HepG2 (cell line): ENCODE results near the gene TYW1. TPM values are rescaled to one million over a fixed set of nuclear protein-coding genes. Genes with fewer than 3 reads are reported as not detected.
"Not testable (repeated sequence)": the region's sequence is repeated elsewhere in the genome, so short reads cannot be mapped to it uniquely, and the experiment has no call there.

Experiments used
- ATAC-seq: fragments of 200-7000 bp; cut with Tn5 transposase; 3 replicates; pipeline ENCODE4 v1.9.1; 2020; ENCODE audit warnings: mild to moderate bottlenecking, moderate library complexity
- BruUV-seq: library from RNA; stranded (reverse); fragments of 400-500 nt; replicated peaks from 2 replicates; lab custom pipeline; 2021; lab: Mats Ljungman, UMichigan
- CTCF ChIA-PET: fragments of 300-600 bp; formaldehyde crosslinking; extraction: SDS; loops from one replicate; lab custom pipeline; 2021; ENCODE audit warnings: low total read pairs, inconsistent platforms, low intra/inter-chr PET ratio; lab: Yijun Ruan, JAX
- POLR2A ChIA-PET: fragments of 350-600 bp; sonication (Branson Sonifier 250); formaldehyde crosslinking; loops from one replicate; lab custom pipeline; 2020; ENCODE audit warnings: antibody characterized with exemption, inconsistent platforms; lab: Yijun Ruan, JAX
- DNase-seq: peaks from one replicate; pipeline ENCODE4 v3.0.0-alpha.2; 2015; ENCODE audit warnings: low spot score
- FAIRE-seq: peaks from 3 replicates; lab custom pipeline; 2011; peaks lifted over from hg19 to GRCh38; lab: Jason Lieb, UNC
- H2AFZ ChIP-seq: one replicate; pipeline ENCODE4 v1.6.1; 2011; ENCODE audit warnings: low read length, inconsistent platforms
- H3K27ac ChIP-seq: fragments of 300-600 bp; 3 replicates; pipeline ENCODE4 v1.8.0; 2011; ENCODE audit warnings: mixed run types, mild to moderate bottlenecking, mixed read lengths, low read length, inconsistent platforms; ENCODE audit not compliant: insufficient read depth; ENCODE audit errors: extremely low read length
- H3K27me3 ChIP-seq, 2 experiments: fragments of 200-600 bp in 1 of 2; 2 replicates in 1 of 2; 3 replicates in 1 of 2; pipeline versions ENCODE4 v1.6.0 to v1.8.0; 2011; ENCODE audit warnings: low read length in 2 of 2, mild to moderate bottlenecking in 2 of 2, moderate library complexity in 2 of 2, inconsistent platforms in 1 of 2; ENCODE audit not compliant: insufficient read depth in 2 of 2, control insufficient read depth in 1 of 2
- H3K36me3 ChIP-seq, 2 experiments: fragments of 200-600 bp in 1 of 2; replicated peaks in 1 of 2; 2 replicates in 1 of 2; 3 replicates in 1 of 2; pipeline versions ENCODE4 v1.5.1 to v1.8.0; 2011; ENCODE audit warnings: low read length in 2 of 2, inconsistent platforms in 1 of 2; ENCODE audit not compliant: insufficient read depth in 2 of 2, control insufficient read depth in 1 of 2
- H3K4me1 ChIP-seq: 2 replicates; pipeline ENCODE4 v1.5.1; 2012; ENCODE audit warnings: low read length, inconsistent platforms; ENCODE audit not compliant: insufficient read depth
- H3K4me2 ChIP-seq: 2 replicates; pipeline ENCODE4 v1.6.0; 2011; ENCODE audit warnings: low read depth, low read length, inconsistent platforms
- H3K4me3 ChIP-seq, 3 experiments: fragments of 200-600 bp in 1 of 3; sonication (generic), shearing (Covaris generic) in 1 of 3; replicated peaks in 1 of 3; 2 replicates each; pipeline ENCODE4 v1.5.1; 2011 to 2016; ENCODE audit warnings: low read length in 3 of 3, inconsistent platforms in 2 of 3, low read depth in 2 of 3, mild to moderate bottlenecking in 2 of 3, control low read depth in 1 of 3, mixed read lengths in 1 of 3; ENCODE audit not compliant: insufficient read depth in 1 of 3
- H3K79me2 ChIP-seq: one replicate; pipeline ENCODE4 v1.6.1; 2011; ENCODE audit warnings: low read length, inconsistent platforms; ENCODE audit not compliant: insufficient read depth
- H3K9ac ChIP-seq: 2 replicates; pipeline ENCODE4 v1.6.0; 2011; ENCODE audit warnings: mild to moderate bottlenecking, low read depth, low read length, inconsistent platforms; ENCODE audit not compliant: insufficient read depth
- H3K9me3 ChIP-seq: 2 replicates; pipeline ENCODE4 v1.5.1; 2012; ENCODE audit warnings: mild to moderate bottlenecking, low read length
- H4K20me1 ChIP-seq: 2 replicates; pipeline ENCODE4 v1.6.0; 2011; ENCODE audit warnings: inconsistent platforms, mild to moderate bottlenecking, low read length, moderate library complexity; ENCODE audit not compliant: insufficient read depth
- MAFF ChIP-seq: IDR thresholded peaks from 2 replicates; pipeline ENCODE4 v1.6.1; 2011; ENCODE audit warnings: low read depth, low read length, improper control_type of control experiment
- MAFK ChIP-seq, 2 experiments: IDR thresholded peaks in 1 of 2; conservative IDR thresholded peaks in 1 of 2; 2 replicates each; pipeline ENCODE4 v1.6.1; 2011; ENCODE audit warnings: improper control_type of control experiment in 2 of 2, low read length in 2 of 2
- ZBTB20 ChIP-seq: sonication (generic); formaldehyde crosslinking; IDR thresholded peaks from 2 replicates; pipeline ENCODE4 v1.8.1; 2023; ENCODE audit warnings: missing genetic modification reagents, low read depth, mild to moderate bottlenecking, borderline replicate concordance
- WGBS: methylation state at CpG from one replicate; pipeline ENCODE4 v1.1.6; 2017; ENCODE audit warnings: low lambda C conversion rate; 5-methylcytosine and 5-hydroxymethylcytosine counted together
- in situ Hi-C: cut with HindIII; loops from 2 replicates; pipeline ENCODE4 v1.10.0; 2017; ENCODE audit warnings: low pct_unique_long_range_greater_than_20kb; ENCODE audit not compliant: extremely low pct_ligation_motif_present
- intact Hi-C: fragments of 100-400 bp; cut with micrococcal nuclease; formaldehyde crosslinking; loops from one replicate; pipeline ENCODE4 v1.10.0; 2022; ENCODE audit not compliant: unreplicated experiment
- polyA plus RNA-seq, 8 experiments: library from polyadenylated mRNA; depleted of rRNA in 3 of 8; stranded (reverse) in 7 of 8; unstranded in 1 of 8; fragments of >200 nt; fragmentation: Illumina TruSeq in 4 of 8; extraction: Trizol in 4 of 8; gene quantifications; 2 replicates each; pipeline versions ENCODE4 v1.2.1 to v1.2.3, GENCODE V29; 2011 to 2016; ENCODE audit warnings: low read depth in 4 of 8, missing spikeins in 1 of 8, mixed read lengths in 1 of 8; ENCODE audit not compliant: insufficient read depth in 1 of 8
- total RNA-seq, 5 experiments: library from RNA; depleted of rRNA; stranded (reverse); fragments of >200 nt; fragmentation: Illumina TruSeq; extraction: Trizol; gene quantifications; 2 replicates each; pipeline ENCODE4 v1.2.3, GENCODE V29; 2016; ENCODE audit warnings: low read depth in 1 of 5

TYW1 gene
- total and polyA plus RNA-seq, 2 of the 13 experiments (the other 11 are each of a cell fraction or from before 2014, with no cell fraction given), result 8.6 to 17.6 TPM

DNA sequence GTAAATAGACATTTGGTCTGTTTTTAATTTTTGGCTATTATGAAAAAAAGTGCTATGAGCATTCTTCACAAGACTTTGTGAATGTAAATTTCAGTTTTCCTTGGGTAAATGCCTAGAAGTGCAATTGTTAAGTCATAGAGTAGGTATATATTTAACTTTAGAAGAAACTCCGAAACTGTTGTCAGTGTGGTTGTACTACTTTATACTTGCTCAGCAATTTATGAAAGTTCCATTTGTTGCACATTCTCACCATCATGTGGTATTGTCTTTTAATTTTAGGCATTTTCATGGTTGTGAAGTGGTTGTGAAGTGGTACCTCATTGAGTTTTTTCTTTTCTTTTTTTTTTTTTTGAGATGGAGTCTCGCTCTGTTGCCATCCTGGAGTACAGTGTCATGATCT lies 60.0 kb downstream of the TYW1 start:
- no peak overlapping the region for H3K9ac ChIP-seq
- no peak overlapping the region for H2AFZ ChIP-seq
- 93% methylated on average over 2 of the region's 2 CpGs for WGBS
- H3K36me3 ChIP-seq, result peaks cover 0 to 2% of the 10 kb centered on the region in 2 experiments; a peak in 1 of 5 replicates
- POLR2A ChIA-PET, result no interaction called here
- H3K27me3 ChIP-seq, result no peaks in the 10 kb centered on the region
- no peaks in the 10 kb centered on the region for H3K4me1 ChIP-seq
- H3K79me2 ChIP-seq, result no peaks in the 10 kb centered on the region
- intact Hi-C loops (no loop called here), in situ Hi-C loops (no loop called here)
- DNase-seq (no peak), FAIRE-seq (no peak), ATAC-seq (no peak)
- no peak overlapping the region for H3K4me2 ChIP-seq
- H4K20me1 ChIP-seq, result no peaks in the 10 kb centered on the region
- no peak overlapping the region for H3K4me3 ChIP-seq
- H3K27ac ChIP-seq, result no peak overlapping the region
- CTCF ChIA-PET, result no interaction called here
- H3K9me3 ChIP-seq, result no peaks in the 10 kb centered on the region
- TF ChIP-seq MAFF (peak; percentile 54), ZBTB20 (CRISPR knock-in tag) (no peak), MAFK (conservative IDR thresholded peaks at IDR 0.05 in 1 of 2, IDR thresholded peaks at IDR 0.05 in 1 of 2; ENCODE audit: low read length in 2 of 2) (peak; percentile 28 to 69; a peak in 3 of 4 replicates)
- no TSS peak for BruUV-seq

DNA sequence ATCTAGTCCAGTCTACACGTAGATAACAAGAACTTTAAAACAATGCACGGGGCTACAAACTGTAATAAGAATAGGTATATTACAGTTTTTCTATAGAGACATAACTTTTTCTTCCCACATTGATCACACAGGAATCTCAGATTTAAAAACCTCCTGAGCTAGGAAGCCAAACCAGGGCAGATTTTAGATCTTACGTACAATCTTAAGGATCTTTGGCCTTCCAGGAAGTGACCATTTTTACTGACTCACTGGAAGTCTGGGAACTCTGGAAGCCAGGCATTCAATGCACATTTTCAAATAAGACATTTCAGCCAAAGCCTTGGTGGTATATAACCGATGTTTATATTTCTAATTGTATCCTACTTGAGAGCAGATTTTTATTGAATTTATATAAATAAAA lies 64.7 kb downstream of the TYW1 start:
- BruUV-seq, H3K27me3 ChIP-seq, CTCF ChIA-PET, H3K36me3 ChIP-seq, H2AFZ ChIP-seq, in situ Hi-C loops, H3K4me1 ChIP-seq, H4K20me1 ChIP-seq, H3K9me3 ChIP-seq, H3K4me2 ChIP-seq, H3K27ac ChIP-seq, ATAC-seq, H3K4me3 ChIP-seq, DNase-seq, H3K79me2 ChIP-seq, FAIRE-seq, H3K9ac ChIP-seq, POLR2A ChIA-PET, intact Hi-C loops: not testable (repeated sequence)
- over 99% methylated on average over 4 of the region's 4 CpGs for WGBS

DNA sequence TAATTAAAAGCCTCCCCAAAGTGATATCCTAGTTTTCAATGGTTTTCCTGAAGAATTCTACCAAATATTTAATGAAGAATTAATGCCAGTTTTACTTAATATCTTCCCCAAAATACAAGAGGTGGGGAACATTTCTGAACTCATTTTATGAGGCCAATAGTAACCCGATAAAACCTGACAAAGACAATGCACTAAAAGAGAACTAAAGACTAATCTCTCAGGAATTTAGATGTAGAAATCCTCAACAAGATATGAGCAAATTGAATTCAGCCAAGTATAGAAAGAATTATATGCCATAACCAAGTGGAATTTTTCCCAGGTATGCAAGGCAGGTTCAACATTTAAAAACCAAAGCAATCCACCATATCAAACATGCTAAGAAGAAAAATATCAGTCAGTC lies 66.2 kb downstream of the TYW1 start:
- BruUV-seq, H4K20me1 ChIP-seq, H3K4me3 ChIP-seq, CTCF ChIA-PET, POLR2A ChIA-PET, FAIRE-seq, H3K79me2 ChIP-seq, H3K27ac ChIP-seq, H3K36me3 ChIP-seq, H2AFZ ChIP-seq, H3K27me3 ChIP-seq, H3K9ac ChIP-seq, DNase-seq, H3K4me2 ChIP-seq, H3K4me1 ChIP-seq, H3K9me3 ChIP-seq, in situ Hi-C loops, ATAC-seq, intact Hi-C loops: not testable (repeated sequence)
- WGBS, result 94% methylated on average over 1 of the region's 1 CpG

DNA sequence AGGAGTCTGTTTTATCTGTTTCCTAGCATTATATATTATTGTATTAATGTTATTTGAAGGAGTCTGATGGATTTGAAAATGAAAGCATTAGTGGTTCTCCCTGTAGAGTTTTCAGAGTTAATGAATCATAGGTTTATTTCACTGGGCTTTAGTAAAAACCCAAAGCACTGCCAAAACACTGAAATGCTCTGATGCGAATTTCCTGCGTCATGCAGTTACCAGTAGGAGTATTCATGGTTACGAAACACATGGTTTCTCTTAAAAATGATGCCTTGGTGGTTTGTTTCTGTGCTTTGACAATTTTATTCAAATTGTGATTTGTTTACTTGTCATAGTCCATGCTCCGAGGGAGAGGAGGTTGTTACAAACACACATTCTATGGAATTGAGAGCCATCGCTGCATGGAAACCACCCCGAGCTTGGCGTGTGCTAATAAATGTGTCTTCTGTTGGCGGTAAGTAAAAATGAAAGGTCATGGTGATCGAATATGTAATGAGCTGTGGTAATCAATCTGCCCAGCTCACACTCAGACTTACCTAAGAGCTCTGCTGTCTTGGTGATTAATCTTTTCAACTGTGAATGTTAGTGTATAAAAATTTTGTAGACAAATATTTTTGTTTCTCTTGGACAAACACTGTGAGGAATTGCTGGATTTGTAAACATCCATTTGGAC lies 70.5 kb downstream of the TYW1 start:
- CTCF ChIA-PET, H3K4me3 ChIP-seq, H2AFZ ChIP-seq, H3K79me2 ChIP-seq, intact Hi-C loops, H3K9ac ChIP-seq, DNase-seq, H3K27me3 ChIP-seq, H3K27ac ChIP-seq, FAIRE-seq, H3K4me2 ChIP-seq, H3K9me3 ChIP-seq, ATAC-seq, H4K20me1 ChIP-seq, BruUV-seq, POLR2A ChIA-PET, in situ Hi-C loops, H3K4me1 ChIP-seq: not testable (repeated sequence)
- peaks cover 0 to 18% of the 10 kb centered on the region in 2 experiments; a peak in 1 of 5 replicates for H3K36me3 ChIP-seq
- 94% methylated on average over 9 of the region's 9 CpGs for WGBS
